GM10847 (cell line): ENCODE measurements around the gene PRKD1.

ENCODE experiments used
- POLR2A ChIP-seq: IDR thresholded peaks from 2 replicates; pipeline ENCODE4 v1.6.1; 2011; ENCODE audit not compliant: insufficient read length; ENCODE audit errors: extremely low read depth

PRKD1 gene

GRCh38 chr14:29650554-29651269 lies 276.9 kb downstream of the PRKD1 start:
- TF ChIP-seq POLR2A, result no peak

- TF ChIP-seq POLR2A, result no peak
These were observed 278.5 kb downstream of the PRKD1 start for GRCh38 chr14:29649170-29649569.

- TF ChIP-seq POLR2A, result no peak
These were observed 279.6 kb downstream of the PRKD1 start for GRCh38 chr14:29648045-29648444.

- no peak for TF ChIP-seq POLR2A
These were observed 282.5 kb downstream of the PRKD1 start for GRCh38 chr14:29645117-29645516.

- TF ChIP-seq POLR2A, result no peak
These were observed 284.0 kb downstream of the PRKD1 start for GRCh38 chr14:29643433-29644211.

- TF ChIP-seq POLR2A, result no peak
These were observed 290.2 kb downstream of the PRKD1 start for GRCh38 chr14:29637411-29637810.

- TF ChIP-seq POLR2A, result no peak
These were observed 290.8 kb downstream of the PRKD1 start for GRCh38 chr14:29636870-29637269.

- no peak for TF ChIP-seq POLR2A
These were observed 297.0 kb downstream of the PRKD1 start for GRCh38 chr14:29630566-29631160.

- TF ChIP-seq POLR2A, result no peak
These were observed 297.8 kb downstream of the PRKD1 start for GRCh38 chr14:29629839-29630238.

GRCh38 chr14:29627137-29627536 lies 300.5 kb downstream of the PRKD1 start:
- no peak for TF ChIP-seq POLR2A

GRCh38 chr14:29618323-29619067 lies 309.2 kb downstream of the PRKD1 start:
- no peak for TF ChIP-seq POLR2A

GRCh38 chr14:29616922-29617321 lies 310.7 kb downstream of the PRKD1 start:
- no peak for TF ChIP-seq POLR2A

GRCh38 chr14:29608861-29609260 lies 318.8 kb downstream of the PRKD1 start:
- no peak for TF ChIP-seq POLR2A

GRCh38 chr14:29607169-29607568 lies 320.5 kb downstream of the PRKD1 start:
- no peak for TF ChIP-seq POLR2A

- no peak for TF ChIP-seq POLR2A
These were observed 324.0 kb downstream of the PRKD1 start for GRCh38 chr14:29603696-29604095.
